T1000 (cell line): ENCODE data around the gene GLI3.

Source experiments
- DNase-seq: peaks from one replicate; lab custom pipeline; 2025; ENCODE audit warnings: mixed read lengths; lab: John Stamatoyannopoulos, UW

The GLI3 gene

GRCh38 chr7:42143711-42144600 is 93.1 kb downstream of the GLI3 start:
- no peak for DNase-seq

GRCh38 chr7:42142089-42142488 is 94.9 kb downstream of the GLI3 start:
- no peak for DNase-seq

GRCh38 chr7:42139751-42140150 is 97.3 kb downstream of the GLI3 start:
- no peak for DNase-seq

GRCh38 chr7:42138691-42139090 is 98.3 kb downstream of the GLI3 start:
- no peak for DNase-seq

- DNase-seq, result no peak
Measured at GRCh38 chr7:42137941-42138340, 99.1 kb downstream of the GLI3 start.

- DNase-seq, result no peak
Measured at GRCh38 chr7:42137431-42137830, 99.6 kb downstream of the GLI3 start.

GRCh38 chr7:42135728-42136127 is 101.3 kb downstream of the GLI3 start:
- DNase-seq, result no peak

GRCh38 chr7:42134276-42134876 is 102.6 kb downstream of the GLI3 start:
- no peak for DNase-seq

- DNase-seq, result no peak
Measured at GRCh38 chr7:42133321-42133720, 103.7 kb downstream of the GLI3 start.

- DNase-seq, result no peak
Measured at GRCh38 chr7:42128703-42129102, 108.3 kb downstream of the GLI3 start.

- no peak for DNase-seq
Measured at GRCh38 chr7:42127232-42127622, 109.8 kb downstream of the GLI3 start.

GRCh38 chr7:42126475-42127231 is 110.4 kb downstream of the GLI3 start:
- DNase-seq, result no peak

GRCh38 chr7:42125321-42125720 is 111.7 kb downstream of the GLI3 start:
- no peak for DNase-seq

- DNase-seq, result no peak
Measured at GRCh38 chr7:42123716-42124115, 113.3 kb downstream of the GLI3 start.

GRCh38 chr7:42120191-42120590 is 116.8 kb downstream of the GLI3 start:
- DNase-seq, result no peak

GRCh38 chr7:42117201-42117600 is 119.8 kb downstream of the GLI3 start:
- DNase-seq, result no peak

- no peak for DNase-seq
Measured at GRCh38 chr7:42115795-42116194, 121.2 kb downstream of the GLI3 start.

- no peak for DNase-seq
Measured at GRCh38 chr7:42110333-42110732, 126.7 kb downstream of the GLI3 start.

- DNase-seq, result no peak
Measured at GRCh38 chr7:42108803-42109528, 128.0 kb downstream of the GLI3 start.

GRCh38 chr7:42107484-42108240 is 129.3 kb downstream of the GLI3 start:
- DNase-seq, result no peak

GRCh38 chr7:42106562-42106961 is 130.4 kb downstream of the GLI3 start:
- no peak for DNase-seq
